Measurements from ENCODE around the gene SLC12A7.
"Not testable (repeated sequence)": the region's sequence is repeated elsewhere in the genome, so short reads cannot be mapped to it uniquely, and the experiment has no call there.

Gene SLC12A7

GRCh38 chr5:1111727-1112289 is at the start of gene SLC12A7:
TSS of gene SLC12A7 (minus strand) at chr5:1112063. CDS start at chr5:1111991, 72 bp downstream.
- no peak for DNase-seq

GRCh38 chr5:1161108-1161832 is 49.4 kb upstream of the SLC12A7 start:
- no peak for DNase-seq

- no peak for DNase-seq
These were observed 48.0 kb upstream of the SLC12A7 start for GRCh38 chr5:1159774-1160406.

- DNase-seq = no peak
These were observed 47.4 kb upstream of the SLC12A7 start for GRCh38 chr5:1159341-1159675.

- DNase-seq = no peak
These were observed 46.9 kb upstream of the SLC12A7 start for GRCh38 chr5:1158647-1159340.

- DNase-seq = not testable (repeated sequence)
These were observed 45.7 kb upstream of the SLC12A7 start for GRCh38 chr5:1157461-1157986.

- DNase-seq = no peak
These were observed 45.0 kb upstream of the SLC12A7 start for GRCh38 chr5:1156754-1157460.

GRCh38 chr5:1156033-1156753 is 44.3 kb upstream of the SLC12A7 start:
- no peak for DNase-seq

- DNase-seq = no peak
These were observed 43.5 kb upstream of the SLC12A7 start for GRCh38 chr5:1155191-1156032.

- no peak for DNase-seq
These were observed 41.6 kb upstream of the SLC12A7 start for GRCh38 chr5:1153428-1153827.

GRCh38 chr5:1152771-1153282 is 41.0 kb upstream of the SLC12A7 start:
- DNase-seq = no peak

GRCh38 chr5:1152156-1152555 is 40.3 kb upstream of the SLC12A7 start:
- DNase-seq = no peak

GRCh38 chr5:1151316-1151715 is 39.5 kb upstream of the SLC12A7 start:
- DNase-seq = no peak

GRCh38 chr5:1150866-1151265 is 39.0 kb upstream of the SLC12A7 start:
- DNase-seq = no peak

- no peak for DNase-seq
These were observed 33.0 kb upstream of the SLC12A7 start for GRCh38 chr5:1144638-1145396.

GRCh38 chr5:1144089-1144488 is 32.2 kb upstream of the SLC12A7 start:
- no peak for DNase-seq

GRCh38 chr5:1143670-1143951 is 31.7 kb upstream of the SLC12A7 start:
- DNase-seq = no peak

GRCh38 chr5:1142886-1143669 is 31.2 kb upstream of the SLC12A7 start:
- no peak for DNase-seq

- no peak for DNase-seq
These were observed 30.0 kb upstream of the SLC12A7 start for GRCh38 chr5:1141834-1142233.

- no peak for DNase-seq
These were observed 28.9 kb upstream of the SLC12A7 start for GRCh38 chr5:1140818-1141189.

All from midbrain (tissue), 1 donor.